Transverse colon (tissue), 4 donors: Measurements from ENCODE around the gene PAX5. TPM values are rescaled to one million over a fixed set of nuclear protein-coding genes. Genes with fewer than 3 reads are reported as not detected.

ENCODE experiments used
- DNase-seq: peaks from one replicate; pipeline ENCODE4 v3.0.0-alpha.2; 2019
- H3K27ac ChIP-seq, 4 donors: fragments of 200-600 bp; sonication (generic); 2 replicates each; pipeline ENCODE4 v1.5.1; 2016 to 2018; ENCODE audit warnings: inconsistent platforms in 4 of 4
- H3K27me3 ChIP-seq: fragments of 200-600 bp; sonication (generic); 2 replicates; pipeline ENCODE4 v1.5.1; 2017; ENCODE audit warnings: inconsistent platforms
- H3K36me3 ChIP-seq, 4 donors: fragments of 200-600 bp; sonication (generic); 2 replicates each; pipeline ENCODE4 v1.5.1; 2017 to 2019; ENCODE audit warnings: inconsistent platforms in 4 of 4
- H3K4me1 ChIP-seq, 4 donors: fragments of 200-600 bp; sonication (generic); 2 replicates each; pipeline ENCODE4 v1.5.1; 2017 to 2020; ENCODE audit warnings: inconsistent platforms in 4 of 4
- H3K4me3 ChIP-seq, 4 donors: fragments of 200-600 bp; sonication (generic); 1 replicate in 1 of 4; 2 replicates in 3 of 4; pipeline versions ENCODE4 v1.5.1 to v1.6.1; 2017 to 2019; ENCODE audit warnings: inconsistent platforms in 4 of 4
- H3K9me3 ChIP-seq, 2 donors: fragments of 200-600 bp; sonication (generic); 2 replicates each; pipeline ENCODE4 v1.5.1; 2017 to 2019; ENCODE audit warnings: inconsistent platforms in 2 of 2
- EP300 ChIP-seq: sonication (generic); formaldehyde crosslinking; IDR thresholded peaks from one replicate; pipeline ENCODE4 v1.6.1; 2017; ENCODE audit warnings: antibody characterized with exemption, low read depth
- POLR2A ChIP-seq: fragments of 450-650 bp; IDR thresholded peaks from one replicate; pipeline ENCODE4 v1.6.1; 2016; ENCODE audit warnings: antibody characterized with exemption, mild to moderate bottlenecking, moderate library complexity
- POLR2AphosphoS5 ChIP-seq, 3 donors: sonication (generic); formaldehyde crosslinking; IDR thresholded peaks; one replicate each; pipeline ENCODE4 v1.6.1; 2016; ENCODE audit warnings: antibody characterized with exemption in 3 of 3
- WGBS, 2 donors: methylation state at CpG; one replicate each; pipeline ENCODE4 v1.1.5; 2018; ENCODE audit warnings: low coverage in 1 of 2; 5-methylcytosine and 5-hydroxymethylcytosine counted together
- in situ Hi-C, 4 donors: fragments of 200-750 bp; cut with MboI; loops; one replicate each; pipeline versions ENCODE4 v1.15.0 to v1.15.1; 2017; ENCODE audit warnings: low sequenced_read_pairs in 3 of 4, low pct_ligation_motif_present in 1 of 4, low pct_unique_long_range_greater_than_20kb in 1 of 4
- intact Hi-C: fragments of 100-400 bp; cut with DNase I; formaldehyde crosslinking; loops from one replicate; pipeline ENCODE4 v1.15.1; 2023; ENCODE audit warnings: low total_unique reads
- total RNA-seq, 4 donors: library from RNA; depleted of rRNA; stranded (reverse); fragments of >200 nt; gene quantifications; one replicate each; pipeline ENCODE4 v1.1.0, GENCODE V29; 2016
- TF ChIP-seq, protein P1 (sequence below), 5 experiments: fragments of 200-600 bp in 3 of 5; fragments of 450-650 bp in 2 of 5; sonication (generic) in 3 of 5; IDR thresholded peaks; 1 replicate in 2 of 5; 2 replicates in 3 of 5; pipeline ENCODE4 v1.5.1; 2016 to 2017; ENCODE audit warnings: antibody characterized with exemption in 5 of 5, inconsistent platforms in 3 of 5, mild to moderate bottlenecking in 2 of 5, moderate library complexity in 1 of 5

Gene PAX5
- total RNA-seq, 4 donors from 2014 or later: 2.4 to 3.7 TPM; not detected in 2

DNA sequence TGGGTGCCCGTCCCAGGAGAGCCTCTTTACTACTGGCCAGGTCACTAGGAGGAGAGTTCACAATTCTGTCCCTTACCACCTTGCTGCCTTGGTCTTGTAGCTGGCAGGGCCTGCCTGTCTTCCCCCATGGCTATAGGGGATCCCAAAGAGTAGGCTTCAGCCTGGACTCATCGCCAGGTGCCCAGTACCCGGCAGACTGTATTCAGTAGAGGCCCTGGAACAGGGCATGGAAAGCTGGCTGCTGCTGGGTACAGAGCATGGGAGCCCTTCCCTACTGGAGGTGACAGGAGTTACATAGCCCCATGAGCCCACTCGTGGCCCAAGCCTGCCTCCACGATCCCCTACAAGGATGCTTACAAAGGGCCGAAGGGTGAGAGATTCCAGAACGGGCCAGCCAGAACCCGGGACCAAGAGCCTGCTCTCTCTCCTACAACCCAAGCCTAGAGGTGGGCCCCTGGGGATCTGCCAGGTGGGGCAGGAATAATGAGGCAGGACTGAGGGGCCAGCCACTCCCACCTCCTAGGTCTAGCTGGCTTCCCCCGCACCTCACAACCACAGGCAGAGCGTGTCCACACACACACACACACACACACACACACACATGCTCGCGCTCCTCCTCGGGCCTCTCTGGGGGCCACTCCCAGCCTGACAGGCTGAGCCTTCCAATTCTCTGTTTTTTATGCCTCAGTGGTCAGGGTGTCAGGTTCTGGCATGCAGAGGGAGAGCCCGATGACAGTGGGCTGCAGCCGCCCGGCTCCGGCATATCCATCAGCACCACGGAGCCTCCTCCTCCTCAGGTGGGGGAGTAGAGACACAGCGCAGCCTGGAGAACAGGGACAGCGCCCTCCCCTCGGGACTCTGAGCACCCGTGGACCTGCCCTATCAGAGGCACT, 186.0 kb downstream of the PAX5 start:
- intact Hi-C loops: no loop called here

DNA sequence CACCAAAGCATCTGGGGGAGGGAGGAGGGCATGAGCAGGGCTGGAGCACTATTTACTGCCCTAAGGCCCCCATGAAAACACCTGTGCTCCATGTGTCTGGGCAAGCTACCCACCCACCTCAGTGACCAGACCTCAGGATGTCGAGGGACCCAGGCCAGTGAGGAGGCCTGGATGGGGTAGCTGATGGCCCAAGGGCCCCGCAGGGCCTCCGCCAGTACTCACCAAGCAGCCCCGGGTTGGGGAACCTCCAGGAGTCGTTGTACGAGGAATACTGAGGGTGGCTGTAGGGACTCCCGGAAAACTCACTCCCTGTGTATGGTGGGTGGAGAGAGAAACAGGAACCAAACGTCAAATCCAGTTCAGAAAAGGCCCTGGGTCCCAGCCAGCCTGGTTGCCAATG, 187.4 kb downstream of the PAX5 start:
- no peaks in the 10 kb centered on the region for H3K27me3 ChIP-seq
- WGBS, 2 donors: 89 to 92% methylated on average over 5 to 8 of the region's 8 CpGs
- no peaks in the 10 kb centered on the region for H3K4me1 ChIP-seq
- intact Hi-C loops (no loop called here), in situ Hi-C loops (no loop called here)
- TF ChIP-seq, protein P1, sequence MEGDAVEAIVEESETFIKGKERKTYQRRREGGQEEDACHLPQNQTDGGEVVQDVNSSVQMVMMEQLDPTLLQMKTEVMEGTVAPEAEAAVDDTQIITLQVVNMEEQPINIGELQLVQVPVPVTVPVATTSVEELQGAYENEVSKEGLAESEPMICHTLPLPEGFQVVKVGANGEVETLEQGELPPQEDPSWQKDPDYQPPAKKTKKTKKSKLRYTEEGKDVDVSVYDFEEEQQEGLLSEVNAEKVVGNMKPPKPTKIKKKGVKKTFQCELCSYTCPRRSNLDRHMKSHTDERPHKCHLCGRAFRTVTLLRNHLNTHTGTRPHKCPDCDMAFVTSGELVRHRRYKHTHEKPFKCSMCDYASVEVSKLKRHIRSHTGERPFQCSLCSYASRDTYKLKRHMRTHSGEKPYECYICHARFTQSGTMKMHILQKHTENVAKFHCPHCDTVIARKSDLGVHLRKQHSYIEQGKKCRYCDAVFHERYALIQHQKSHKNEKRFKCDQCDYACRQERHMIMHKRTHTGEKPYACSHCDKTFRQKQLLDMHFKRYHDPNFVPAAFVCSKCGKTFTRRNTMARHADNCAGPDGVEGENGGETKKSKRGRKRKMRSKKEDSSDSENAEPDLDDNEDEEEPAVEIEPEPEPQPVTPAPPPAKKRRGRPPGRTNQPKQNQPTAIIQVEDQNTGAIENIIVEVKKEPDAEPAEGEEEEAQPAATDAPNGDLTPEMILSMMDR (IDR thresholded peaks at IDR 0.05): no peak
- TF ChIP-seq POLR2AphosphoS5 (IDR thresholded peaks at IDR 0.05): no peak
- no peak for TF ChIP-seq EP300
- no peak for TF ChIP-seq POLR2A
- H3K27ac ChIP-seq: no peak overlapping the region
- no peaks in the 10 kb centered on the region for H3K9me3 ChIP-seq
- no peak for DNase-seq
- no peak overlapping the region for H3K4me3 ChIP-seq
- no peaks in the 10 kb centered on the region for H3K36me3 ChIP-seq

More for the DNA sequence above, 186.0 kb downstream of the PAX5 start:
- in situ Hi-C loops: no loop called here
- no peaks in the 10 kb centered on the region for H3K27me3 ChIP-seq
- H3K4me3 ChIP-seq: no peak overlapping the region
- H3K36me3 ChIP-seq: no peaks in the 10 kb centered on the region
- H3K27ac ChIP-seq: no peak overlapping the region
- no peaks in the 10 kb centered on the region for H3K9me3 ChIP-seq
- WGBS, 2 donors: 67% methylated on average over 18 of the region's 22 CpGs; no CpG with 5 or more reads in 1 of the 2 donors
- no peak for TF ChIP-seq POLR2AphosphoS5 (IDR thresholded peaks at IDR 0.05)
- TF ChIP-seq, protein P1 (IDR thresholded peaks at IDR 0.05): no peak
- no peak for DNase-seq
- no peaks in the 10 kb centered on the region for H3K4me1 ChIP-seq

DNA sequence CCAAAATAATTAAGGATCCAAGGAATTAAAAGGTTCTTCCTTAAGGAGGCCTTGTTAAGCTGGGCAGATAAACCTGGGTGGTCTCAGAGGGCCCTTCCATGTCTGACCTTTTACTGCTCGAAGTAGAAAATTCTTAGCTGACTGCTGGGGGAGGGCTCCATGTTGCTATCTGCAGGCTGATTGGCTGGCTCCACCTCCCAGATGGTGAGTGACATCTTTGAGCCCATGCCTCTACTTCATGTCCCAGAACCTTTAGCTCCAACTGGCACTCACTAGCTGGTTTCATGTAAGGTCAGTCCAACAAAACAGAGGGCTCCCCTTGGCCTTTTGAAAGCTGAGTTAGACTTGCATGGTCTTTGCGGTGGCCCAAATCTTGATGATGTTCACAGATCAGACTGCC, 188.2 kb downstream of the PAX5 start:
- no peaks in the 10 kb centered on the region for H3K9me3 ChIP-seq
- no peak overlapping the region for H3K4me3 ChIP-seq
- intact Hi-C loops: no loop called here
- H3K36me3 ChIP-seq: no peaks in the 10 kb centered on the region
- 94% methylated on average over 2 of the region's 2 CpGs; no CpG with 5 or more reads in 1 of the 2 donors for WGBS, 2 donors
- no peaks in the 10 kb centered on the region for H3K27me3 ChIP-seq
- no peaks in the 10 kb centered on the region for H3K4me1 ChIP-seq
- in situ Hi-C loops: no loop called here
- no peak overlapping the region for H3K27ac ChIP-seq
- no peak for TF ChIP-seq POLR2A
- TF ChIP-seq, protein P1 (IDR thresholded peaks at IDR 0.05): no peak
- no peak for TF ChIP-seq EP300
- DNase-seq: no peak

DNA sequence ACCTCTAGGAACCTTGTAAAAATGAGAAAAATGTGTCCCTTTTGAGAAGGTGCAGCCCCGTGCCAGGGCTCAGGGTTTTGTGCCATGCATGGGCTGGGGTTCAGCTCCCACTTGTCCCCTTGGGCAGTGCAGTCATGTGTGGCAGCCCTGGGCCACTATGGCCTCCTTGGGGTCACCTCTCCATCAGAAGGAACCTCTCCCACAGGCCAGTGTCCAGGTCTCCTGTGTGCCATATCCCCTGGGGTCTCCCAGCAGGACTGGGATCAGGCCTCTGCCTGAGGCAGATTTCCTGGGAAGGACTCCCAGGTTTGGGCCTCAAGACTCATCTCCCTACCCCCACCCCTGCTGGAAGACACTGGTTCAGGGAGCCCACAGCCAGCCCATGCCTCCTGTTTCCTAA, 189.1 kb downstream of the PAX5 start:
- H3K27me3 ChIP-seq: no peaks in the 10 kb centered on the region
- no peak for TF ChIP-seq POLR2AphosphoS5 (IDR thresholded peaks at IDR 0.05)
- TF ChIP-seq EP300: no peak
- TF ChIP-seq POLR2A: no peak
- TF ChIP-seq, protein P1 (IDR thresholded peaks at IDR 0.05): no peak
- H3K4me1 ChIP-seq: no peaks in the 10 kb centered on the region
- 90% methylated on average over 1 of the region's 1 CpG; no CpG with 5 or more reads in 1 of the 2 donors for WGBS, 2 donors
- H3K9me3 ChIP-seq: no peaks in the 10 kb centered on the region
- in situ Hi-C loops: no loop called here
- H3K36me3 ChIP-seq: no peaks in the 10 kb centered on the region
- H3K27ac ChIP-seq: no peak overlapping the region
- H3K4me3 ChIP-seq: no peak overlapping the region
- intact Hi-C loops: no loop called here
- DNase-seq: no peak
